Measurements from ENCODE around the gene MIEF1.

- TF ChIP-seq POLR2A (IDR thresholded peaks at IDR 0.05), result no peak
- TF ChIP-seq CTCF (IDR thresholded peaks at IDR 0.05), result no peak
- TF ChIP-seq POLR2AphosphoS5 (IDR thresholded peaks at IDR 0.05), result no peak
These were observed 44.9 kb upstream of the MIEF1 start for GRCh38 chr22:39457198-39457555.

Data from prostate gland (tissue), 2 donors.